GM19372 (cell line): ENCODE results near the gene KHDC1L.
A peak's percentile ranks its signal among the peaks of the same experiment; 100 is the strongest.
"Not testable (repeated sequence)": the region's sequence is repeated elsewhere in the genome, so short reads cannot be mapped to it uniquely, and the experiment has no call there.

Experiments
- ATAC-seq: cut with Tn5 transposase; IDR thresholded peaks from one replicate; pipeline ENCODE4 v1.9.1; 2021; ENCODE audit warnings: mild to moderate bottlenecking, low read depth, moderate library complexity; ENCODE audit not compliant: unreplicated experiment

KHDC1L gene

DNA sequence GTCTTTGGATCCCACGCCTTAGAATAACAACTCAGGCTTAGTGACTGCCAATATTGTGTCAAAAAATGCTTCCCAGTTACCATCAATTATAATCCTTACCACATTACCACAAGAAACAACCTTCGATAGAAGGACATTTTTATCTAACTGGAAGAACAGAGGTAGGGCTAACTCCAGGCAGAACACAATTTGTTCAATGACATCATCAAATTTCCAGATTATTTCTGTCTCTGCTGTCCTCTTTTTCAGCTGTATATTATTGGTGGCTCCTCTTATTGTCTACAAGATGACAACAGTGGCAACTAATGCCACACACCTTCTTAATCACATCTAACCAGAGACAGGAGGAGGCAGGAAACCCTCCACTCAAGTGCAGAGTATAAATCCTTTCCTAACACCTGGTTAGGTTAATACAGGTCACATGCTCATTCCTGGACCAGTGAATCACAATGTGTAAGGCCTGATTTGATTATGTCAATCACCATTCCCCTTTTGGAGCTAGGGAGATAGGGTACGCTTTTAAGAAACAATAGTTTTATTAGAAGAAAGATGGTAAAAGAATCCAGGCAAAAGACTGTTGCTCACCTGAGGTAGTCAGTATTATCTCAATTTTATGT lies 18.0 kb downstream of the KHDC1L start:
- ATAC-seq: no peak

DNA sequence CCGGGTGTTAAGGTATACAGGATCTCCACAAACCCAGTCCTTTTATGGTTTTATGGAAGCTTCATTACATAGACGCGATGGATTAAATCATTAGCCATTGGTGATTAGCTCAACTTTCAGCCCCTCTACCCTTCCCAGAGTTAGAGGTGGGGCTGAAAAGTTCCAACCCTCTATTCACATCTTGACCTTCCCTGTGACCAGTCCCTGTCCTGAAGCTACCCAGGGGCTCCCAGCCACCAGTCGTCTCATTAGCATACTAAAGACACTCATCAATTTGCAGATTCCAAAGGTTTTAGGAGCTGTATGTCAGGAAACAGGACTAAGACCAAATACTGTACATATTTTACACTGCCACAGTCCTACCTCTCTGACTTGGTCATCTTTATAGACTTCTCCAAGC lies 21.0 kb downstream of the KHDC1L start:
- no peak for ATAC-seq

DNA sequence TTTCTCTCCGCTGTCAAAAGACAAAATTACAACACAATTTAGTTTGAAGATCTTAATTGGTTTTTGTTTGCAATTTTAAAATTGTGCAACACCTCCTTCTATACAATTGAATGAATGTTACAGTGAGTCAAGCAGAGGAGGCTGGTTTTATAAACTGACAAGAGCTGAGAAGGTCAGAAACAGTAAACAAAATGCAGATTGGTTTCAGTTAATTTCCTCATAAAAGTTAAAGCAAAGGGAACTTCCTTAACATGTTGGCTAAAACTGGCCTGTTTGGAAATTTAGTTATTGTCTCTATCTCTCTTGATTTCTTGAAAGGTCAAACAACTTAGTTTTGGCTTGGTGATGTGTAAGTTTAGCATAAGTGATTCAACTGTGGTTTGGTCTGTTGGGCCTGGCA lies 22.2 kb downstream of the KHDC1L start:
- ATAC-seq: no peak

DNA sequence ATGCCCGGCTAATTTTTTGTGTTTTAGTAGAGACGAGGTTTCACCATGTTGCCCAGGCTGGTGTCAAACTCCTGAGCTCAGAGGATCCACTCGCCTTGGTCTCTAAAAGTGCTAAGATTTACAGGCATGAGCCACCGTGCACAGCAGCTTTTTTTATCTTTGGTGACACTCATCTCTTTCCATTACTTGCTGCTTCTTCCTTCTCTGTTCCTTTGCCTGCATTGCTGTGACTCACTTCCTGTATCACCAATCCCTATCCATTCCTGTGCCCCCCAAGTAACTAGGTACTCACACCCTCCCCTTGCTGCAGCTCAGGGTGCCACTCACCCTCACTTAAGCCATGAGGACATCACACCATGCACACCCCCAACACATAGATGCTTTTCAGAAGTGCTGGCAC lies 24.6 kb downstream of the KHDC1L start:
- no peak for ATAC-seq

DNA sequence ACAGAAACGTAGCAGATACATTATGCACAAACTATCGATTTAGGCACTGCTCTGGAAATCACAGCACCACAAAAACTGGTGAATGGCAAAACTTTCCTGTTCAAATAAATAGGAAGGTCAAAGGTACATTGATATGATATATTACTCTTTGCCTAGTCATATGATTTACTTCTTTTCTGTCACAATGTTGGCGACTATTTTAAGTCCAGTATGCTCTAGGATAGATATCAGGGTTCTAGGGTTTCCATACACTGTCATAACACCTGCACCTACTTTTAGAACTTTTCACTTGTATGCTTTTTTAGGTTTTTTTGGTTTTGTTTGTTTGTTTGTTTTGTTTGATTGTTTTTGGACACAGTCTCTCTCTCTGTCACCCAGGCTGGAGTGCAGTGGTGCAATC lies 25.0 kb downstream of the KHDC1L start:
- ATAC-seq: no peak

DNA sequence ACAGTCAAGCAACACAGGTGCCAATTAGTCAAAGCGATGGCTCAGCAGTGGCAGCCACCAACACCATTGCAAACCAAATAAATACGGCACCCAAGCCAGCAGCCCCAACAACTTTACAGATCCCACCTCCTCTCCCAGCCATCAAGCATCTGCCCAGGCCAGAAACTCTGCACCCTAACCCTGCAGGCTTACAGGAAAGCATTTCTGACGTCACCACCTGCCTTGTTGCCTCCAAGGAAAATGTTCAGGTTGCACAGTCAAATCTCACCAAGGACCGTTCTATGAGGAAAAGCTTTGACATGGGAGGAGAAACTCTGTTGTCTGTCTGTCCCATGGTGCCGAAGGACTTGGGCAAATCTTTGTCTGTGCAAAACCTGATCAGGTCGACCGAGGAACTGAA lies 30.6 kb downstream of the KHDC1L start:
- no peak for ATAC-seq

DNA sequence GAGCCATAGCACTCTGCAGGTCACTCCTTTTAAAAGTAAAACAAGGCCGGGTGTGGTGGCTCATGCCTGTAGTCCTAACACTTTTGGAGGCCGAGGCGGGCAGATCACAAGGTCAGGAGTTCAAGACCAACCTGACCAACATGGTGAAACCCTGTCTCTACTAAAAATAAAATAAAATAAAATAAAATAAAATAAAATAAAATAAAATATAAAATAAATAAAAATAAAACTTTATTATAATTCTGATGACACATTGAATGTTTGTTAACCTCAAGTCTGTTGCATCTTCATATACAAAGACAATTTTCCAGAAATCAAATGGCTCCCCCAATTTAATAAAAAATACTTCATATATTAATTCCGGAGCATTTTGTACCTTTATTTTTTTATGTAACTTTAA lies 32.0 kb downstream of the KHDC1L start:
- not testable (repeated sequence) for ATAC-seq

DNA sequence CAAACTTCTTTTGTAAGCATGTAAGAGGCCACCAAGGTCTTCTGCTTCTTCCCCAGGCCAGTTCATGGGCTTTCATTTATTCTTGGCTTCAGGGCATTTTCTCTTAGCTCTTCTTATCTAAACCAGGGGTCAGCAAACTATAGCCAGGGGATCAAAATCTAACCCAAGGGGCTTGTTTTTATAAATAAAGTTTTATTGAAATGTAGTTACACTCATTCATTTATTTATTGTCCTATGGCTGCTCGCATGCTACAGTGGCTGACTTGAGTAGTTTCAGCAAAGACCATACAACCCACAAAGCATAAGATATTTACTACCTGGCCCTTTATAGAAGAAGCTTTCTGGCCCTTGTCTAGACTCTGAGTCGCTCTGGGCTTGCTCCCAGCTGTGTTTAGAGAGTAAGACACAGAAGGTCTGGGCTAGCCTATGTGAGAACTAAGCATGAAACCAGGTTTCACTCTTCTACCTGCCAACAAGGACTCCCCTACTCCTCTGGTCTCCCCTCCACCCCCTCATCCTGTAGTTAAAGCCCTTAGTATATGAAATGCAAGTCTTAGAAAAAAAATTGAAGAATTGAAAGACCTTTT lies 43.2 kb downstream of the KHDC1L start:
- ATAC-seq: no peak

DNA sequence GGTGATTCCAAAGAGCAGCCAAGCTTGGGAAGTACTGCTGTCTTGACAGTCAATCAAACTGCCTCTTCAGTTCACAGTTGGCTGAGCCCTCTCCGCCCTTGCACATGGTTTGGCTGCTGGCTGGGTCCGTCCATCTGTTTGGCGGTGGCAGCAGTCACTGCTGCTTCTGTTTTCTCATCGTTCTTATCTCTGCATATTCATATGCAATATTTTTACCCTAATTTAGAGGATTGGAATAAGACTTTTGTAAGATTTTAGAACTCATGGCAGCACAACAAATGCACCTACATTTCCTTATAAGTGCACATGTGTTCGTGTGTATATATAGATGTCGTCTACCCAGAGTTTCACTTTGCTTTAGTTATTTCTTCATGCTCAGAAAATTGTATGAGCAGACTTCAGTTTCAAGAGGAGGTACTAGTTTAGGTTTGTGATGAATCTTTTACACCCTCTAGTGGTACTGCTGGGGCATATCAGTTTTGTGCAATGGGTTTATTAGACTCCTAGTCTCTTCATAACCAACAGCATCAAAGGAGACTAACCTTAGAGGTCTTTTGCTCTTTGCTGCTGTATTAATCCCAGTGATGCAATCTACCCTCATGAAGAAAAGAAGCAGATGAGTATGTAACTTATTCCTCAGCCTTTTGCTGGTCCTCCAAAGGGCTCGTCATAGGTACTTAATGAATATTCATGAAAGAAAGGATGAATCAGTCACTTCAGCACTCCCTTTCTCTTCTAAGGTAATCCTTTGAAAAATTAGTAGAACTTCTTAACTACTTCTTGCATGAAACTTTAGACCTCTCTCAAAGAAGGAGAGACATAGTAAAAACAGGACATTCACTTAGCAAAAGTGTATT lies 44.3 kb downstream of the KHDC1L start:
- ATAC-seq: peak; percentile 77

DNA sequence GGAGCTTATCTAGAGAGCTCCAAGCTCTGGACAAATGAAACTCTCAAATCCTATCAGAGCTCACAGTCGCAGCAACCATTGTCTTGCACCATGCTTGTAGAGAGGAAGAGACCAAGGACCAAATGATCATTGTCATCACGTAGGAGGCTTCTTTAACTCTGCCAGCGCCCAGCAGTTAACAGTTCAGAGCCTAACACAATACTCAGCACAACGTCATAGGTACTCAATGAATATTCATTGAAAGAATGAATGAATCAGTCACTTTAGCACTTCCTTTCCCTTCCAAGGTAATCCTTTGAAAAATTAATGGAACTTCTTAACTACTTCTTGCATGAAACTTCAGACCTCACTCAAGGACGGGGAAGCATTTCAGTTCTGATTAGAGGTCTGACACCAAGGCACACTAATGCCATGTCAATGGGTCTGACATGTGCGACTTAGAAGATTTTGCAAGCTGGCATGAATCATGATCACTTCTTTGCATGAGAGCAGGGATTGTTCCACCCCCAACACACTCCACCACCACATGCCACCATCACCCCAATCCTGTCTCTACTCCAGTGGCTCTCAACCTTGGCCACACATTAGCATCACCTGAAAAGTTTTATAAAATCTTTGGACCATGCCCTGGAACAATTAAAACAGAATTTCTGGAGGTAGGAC lies 45.1 kb downstream of the KHDC1L start:
- no peak for ATAC-seq

DNA sequence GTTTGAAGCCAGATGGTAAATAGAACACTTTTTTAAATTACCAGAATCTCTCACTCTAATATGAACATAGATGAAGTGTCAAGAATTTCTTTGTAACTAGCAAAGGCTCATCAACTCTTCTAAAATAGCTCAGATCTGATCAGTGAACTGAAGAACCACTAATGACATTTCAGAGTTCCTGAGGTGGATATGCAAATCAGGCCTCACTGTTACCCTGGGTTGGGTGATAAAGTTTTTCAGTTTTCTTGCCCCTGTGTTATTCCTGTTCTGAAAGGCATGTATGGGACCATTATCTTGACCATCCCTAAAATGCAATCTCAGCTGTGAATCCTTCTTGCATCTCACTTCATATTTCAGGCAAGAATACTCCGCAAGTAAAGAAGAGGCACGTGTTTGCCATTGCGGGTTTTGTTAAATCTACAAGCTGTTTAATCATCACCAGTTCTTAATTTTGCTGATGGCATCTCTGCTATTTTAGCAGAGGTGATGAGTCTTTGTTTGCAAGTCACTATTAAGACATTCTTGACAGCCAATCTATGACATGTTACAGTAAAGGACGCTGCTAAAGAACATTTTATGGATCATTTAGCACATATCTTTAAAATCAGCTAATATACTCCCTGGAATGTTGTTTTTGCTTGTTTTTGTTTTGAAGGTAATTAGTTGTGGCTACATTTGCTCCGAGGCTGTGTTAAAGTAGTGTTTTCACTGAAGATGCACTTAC lies 47.9 kb downstream of the KHDC1L start:
- peak; percentile 41 for ATAC-seq

DNA sequence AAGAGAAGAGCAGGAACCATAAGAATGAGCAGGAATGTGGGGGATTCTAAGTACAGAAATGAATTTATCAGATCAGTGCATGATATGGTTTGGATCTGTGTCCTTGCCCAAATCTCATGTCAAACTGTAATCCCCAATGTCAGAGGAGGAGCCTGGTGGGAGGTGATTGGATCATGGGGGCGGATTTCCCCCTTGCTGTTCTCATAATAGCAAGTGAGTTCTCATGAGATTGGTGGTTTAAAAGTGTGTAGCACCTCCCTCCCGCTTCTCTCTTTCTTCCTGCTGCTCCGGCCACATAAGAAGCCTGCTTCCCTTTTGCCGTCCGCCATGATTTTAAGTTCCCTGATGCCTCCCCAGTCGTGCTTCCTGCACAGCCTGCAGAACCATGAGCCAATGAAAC lies 49.2 kb downstream of the KHDC1L start:
- ATAC-seq: no peak

DNA sequence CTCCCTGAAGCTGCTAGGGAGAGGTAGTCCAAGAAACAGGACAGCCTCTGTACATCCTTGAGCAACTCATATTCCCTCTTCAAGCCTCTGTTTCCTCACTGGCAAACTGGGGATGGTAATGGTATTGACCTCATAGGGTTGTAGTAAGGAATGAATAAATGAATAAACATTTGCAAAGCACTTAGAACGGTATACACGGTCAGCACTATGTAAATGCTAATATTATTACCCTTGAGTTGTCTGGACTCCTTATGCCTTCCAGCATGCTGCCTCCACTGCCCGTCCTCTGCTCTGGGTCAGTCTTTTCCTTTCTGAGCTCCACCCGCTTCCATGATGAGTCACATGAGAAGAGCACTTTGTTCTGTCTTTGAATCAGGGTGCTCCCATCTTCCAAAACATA lies 50.6 kb downstream of the KHDC1L start:
- no peak for ATAC-seq
